Activated CD4-positive, alpha-beta memory T cell treated with anti-CD3 and anti-CD28 coated beads, Interleukin-2, amount 10 ng/mL, durations not matched to agents 7 days and 5 days (primary cell): ENCODE data around the gene ZNF124. TPM values are rescaled to one million over a fixed set of nuclear protein-coding genes. Genes with fewer than 3 reads are reported as not detected.

Experiments used
- total RNA-seq, 2 experiments: library from RNA; stranded (reverse); gene quantifications; one replicate each; pipeline ENCODE4 v1.2.3, GENCODE V29; 2021

The ZNF124 gene
- total RNA-seq, 2 experiments from 2014 or later = 12.3 to 14.6 TPM

Other genes with a start within 250 kb of the ZNF124 start
- 10 to 100 TPM; 26.9 to 27.8 TPM for gene AHCTF1, start 240.1 kb downstream of the ZNF124 start, total RNA-seq
- under 1 TPM; 0.43 to 0.63 TPM for gene ZNF695, start 164.0 kb downstream of the ZNF124 start, total RNA-seq
- gene ZNF670, start 93.2 kb downstream of the ZNF124 start, total RNA-seq = 1 to 10 TPM; 1.4 TPM
- gene ZNF669, start 67.7 kb downstream of the ZNF124 start, total RNA-seq = 10 to 100 TPM; 10.3 to 11.6 TPM
- not detected for gene VN1R5, start 84.1 kb upstream of the ZNF124 start, total RNA-seq
- 1 to 10 TPM; 6.4 to 6.5 TPM for gene ZNF496, start 159.8 kb upstream of the ZNF124 start, total RNA-seq
- under 1 TPM; 0.25 to 0.40 TPM for gene NLRP3, start 244.2 kb upstream of the ZNF124 start, total RNA-seq